HT-29 (cell line): ENCODE measurements around the gene LUC7L3. TPM values are rescaled to one million over a fixed set of nuclear protein-coding genes. Genes with fewer than 3 reads are reported as not detected.

Experiments
- DNase-seq: peaks from one replicate; pipeline ENCODE4 v3.0.0-alpha.2; 2015; ENCODE audit warnings: low spot score
- total RNA-seq: library from RNA; depleted of rRNA; stranded (reverse); fragments of >200 nt; shearing (Covaris generic); gene quantifications from 2 replicates; pipeline ENCODE4 v1.2.3, GENCODE V29; 2014

LUC7L3 gene
- total RNA-seq, 1 experiment from 2014 or later = 50.4 TPM

- DNase-seq = no peak
Measured at GRCh38 chr17:50749245-50749644, 29.8 kb downstream of the LUC7L3 start.

GRCh38 chr17:50754521-50754920, 35.1 kb downstream of the LUC7L3 start:
- no peak for DNase-seq

- no peak for DNase-seq
Measured at GRCh38 chr17:50758524-50758923, 39.1 kb downstream of the LUC7L3 start.

GRCh38 chr17:50758989-50759544, 39.7 kb downstream of the LUC7L3 start:
- DNase-seq = no peak

- DNase-seq = no peak
Measured at GRCh38 chr17:50762177-50762576, 42.8 kb downstream of the LUC7L3 start.

GRCh38 chr17:50763716-50764475, 44.5 kb downstream of the LUC7L3 start:
- peak; percentile 71 for DNase-seq

GRCh38 chr17:50764734-50765149, 45.3 kb downstream of the LUC7L3 start:
- no peak for DNase-seq

- no peak for DNase-seq
Measured at GRCh38 chr17:50765454-50766221, 46.2 kb downstream of the LUC7L3 start.

GRCh38 chr17:50766222-50767023, 47.0 kb downstream of the LUC7L3 start:
- no peak for DNase-seq

GRCh38 chr17:50767030-50767429, 47.6 kb downstream of the LUC7L3 start:
- DNase-seq = no peak

GRCh38 chr17:50767446-50767845, 48.0 kb downstream of the LUC7L3 start, which contains the start of gene ANKRD40CL:
Gene ANKRD40CL, minus strand, starts transcription at chr17:50767518. Its CDS starts 605 bp downstream, at chr17:50766913.
- no peak for DNase-seq

- DNase-seq = peak; percentile 97
Measured at GRCh38 chr17:50768346-50768761, 49.0 kb downstream of the LUC7L3 start.

GRCh38 chr17:50769884-50770283, 50.5 kb downstream of the LUC7L3 start:
- DNase-seq = no peak

- no peak for DNase-seq
Measured at GRCh38 chr17:50770346-50770745, 50.9 kb downstream of the LUC7L3 start.

- no peak for DNase-seq
Measured at GRCh38 chr17:50771991-50772785, 52.8 kb downstream of the LUC7L3 start.

GRCh38 chr17:50774225-50774803, 54.9 kb downstream of the LUC7L3 start:
- DNase-seq = no peak

- no peak for DNase-seq
Measured at GRCh38 chr17:50775926-50776325, 56.5 kb downstream of the LUC7L3 start.

- DNase-seq = no peak
Measured at GRCh38 chr17:50778471-50778870, 59.1 kb downstream of the LUC7L3 start.

GRCh38 chr17:50778988-50779387, 59.6 kb downstream of the LUC7L3 start:
- DNase-seq = no peak

GRCh38 chr17:50779747-50780353, 60.4 kb downstream of the LUC7L3 start:
- DNase-seq = no peak
